ENCODE data around the gene SETD1A. TPM values are rescaled to one million over a fixed set of nuclear protein-coding genes. Genes with fewer than 3 reads are reported as not detected.

Gene SETD1A
- total and polyA plus RNA-seq, 7 experiments from 2014 or later, result 1.3 to 47.2 (median 32.9) TPM

- intact Hi-C loops (cut with micrococcal nuclease), result loop anchor here (1.0 to 10.0 kb wide), 17 partner anchors 8 to 918 kb away; partner anchors contain the start of genes FBXL19 (in 2 of the 2), KAT8 (in 2 of the 2), STX4 (in 2 of the 2) and ZNF646 (in 2 of the 2)
- peak overlapping the region; percentile 100 for H3K4me3 ChIP-seq (ENCODE audit: low read length)
- Mint-ChIP-seq H3K9me3 (no peaks in the 10 kb centered on the region), H3K36me3 (peaks cover 6 to 18% (median 12%) of the 10 kb centered on the region in 5 donors), H3K27me3 (peaks cover 0 to 3% (median 0%) of the 10 kb centered on the region in 5 donors), H3K4me1 (peaks cover 23 to 46% (median 30%) of the 10 kb centered on the region in 7 donors), H3K4me3 (peak overlapping the region; percentile 81 to 97 (median 96)), H3K27ac (peak overlapping the region; percentile 97 to 100 (median 98))
- H3K9me3 ChIP-seq (ENCODE audit: control insufficient read depth in 2 of 3, low read length in 3 of 3), result no peaks in the 10 kb centered on the region
- ATAC-seq (peak; percentile 75), DNase-seq (peak; percentile 60 to 91 (median 75))
- H3K36me3 ChIP-seq (ENCODE audit: control insufficient read depth in 2 of 3, insufficient read depth in 3 of 3, low read length in 3 of 3), result peaks cover 6 to 29% (median 13%) of the 10 kb centered on the region in 3 experiments
- no peaks in the 10 kb centered on the region for H3K27me3 ChIP-seq (ENCODE audit: control insufficient read depth in 2 of 2, insufficient read depth in 2 of 2, low read length in 2 of 2)
- H3K4me1 ChIP-seq (ENCODE audit: control insufficient read depth in 2 of 2, insufficient read depth in 2 of 2, low read length in 2 of 2), result peaks cover 16 to 22% of the 10 kb centered on the region in 2 donors
- ChIA-PET POLR2A (interaction anchor here (0.7 to 2.1 kb wide), 9 partner anchors 28 to 520 kb away, joined by 3 to 7 read pairs (median 4); partner anchors contain the start of genes HSD3B7, KAT8, VKORC1 and ZNF646), CTCF (interaction anchor here (1.0 to 1.1 kb wide), 2 partner anchors 113 to 917 kb away, joined by 3 to 5 read pairs; partner anchors contain the start of gene ZNF267)
- H3K27ac ChIP-seq (ENCODE audit: low read depth, low read length), result peak overlapping the region; percentile 93
Measured at GRCh38 chr16:30956601-30957455, 726 bp upstream of the SETD1A start.

GRCh38 chr16:30958175-30959079 lies 873 bp downstream of the SETD1A start:
- intact Hi-C loops (cut with micrococcal nuclease), result loop anchor here (5.0 to 10.0 kb wide), 2 partner anchors 39 to 916 kb away; partner anchors contain the start of gene ZNF267 (in 1 of the 2)
- H3K36me3 ChIP-seq (ENCODE audit: control insufficient read depth in 2 of 3, insufficient read depth in 3 of 3, low read length in 3 of 3), result peaks cover 12 to 45% (median 13%) of the 10 kb centered on the region in 3 experiments
- Mint-ChIP-seq H3K9me3 (no peaks in the 10 kb centered on the region), H3K27me3 (peaks cover 0 to 3% (median 0%) of the 10 kb centered on the region in 5 donors), H3K4me1 (peaks cover 23 to 44% (median 32%) of the 10 kb centered on the region in 7 donors), H3K36me3 (peaks cover 13 to 28% (median 19%) of the 10 kb centered on the region in 5 donors), H3K27ac (peak overlapping the region; percentile 87 to 97 (median 91)), H3K4me3 (peak overlapping the region; percentile 81 to 96 (median 90))
- DNase-seq (peak in 1 of 9 donors; percentile 70), ATAC-seq (peak; percentile 40)
- peak overlapping the region; percentile 93 for H3K27ac ChIP-seq (ENCODE audit: low read depth, low read length)
- H3K4me3 ChIP-seq (ENCODE audit: low read length), result peak overlapping the region; percentile 32
- H3K27me3 ChIP-seq (ENCODE audit: control insufficient read depth in 2 of 2, insufficient read depth in 2 of 2, low read length in 2 of 2), result no peaks in the 10 kb centered on the region
- ChIA-PET CTCF (interaction anchor here (1.0 to 1.1 kb wide), 2 partner anchors 114 to 502 kb away, joined by 3 to 5 read pairs; no protein-coding TSS in a partner anchor), POLR2A (interaction anchor here (0.6 to 2.1 kb wide), 8 partner anchors 20 to 159 kb away, joined by 3 to 7 read pairs (median 4); partner anchors contain the start of genes HSD3B7, KAT8, STX4 and VKORC1)
- H3K4me1 ChIP-seq (ENCODE audit: control insufficient read depth in 2 of 2, insufficient read depth in 2 of 2, low read length in 2 of 2), result peaks cover 16 to 22% of the 10 kb centered on the region in 2 donors
- no peaks in the 10 kb centered on the region for H3K9me3 ChIP-seq (ENCODE audit: control insufficient read depth in 2 of 3, low read length in 3 of 3)

GRCh38 chr16:30961384-30961783 lies 3.8 kb downstream of the SETD1A start:
- Mint-ChIP-seq H3K36me3 (peaks cover 14 to 45% (median 24%) of the 10 kb centered on the region in 5 donors), H3K4me3 (no peak overlapping the region), H3K9me3 (no peaks in the 10 kb centered on the region), H3K4me1 (peaks cover 23 to 37% (median 31%) of the 10 kb centered on the region in 7 donors), H3K27me3 (peaks cover 0 to 3% (median 0%) of the 10 kb centered on the region in 5 donors), H3K27ac (peak overlapping the region in 2 of 9 donors; percentile 15 to 38)
- H3K9me3 ChIP-seq (ENCODE audit: control insufficient read depth in 2 of 3, low read length in 3 of 3), result no peaks in the 10 kb centered on the region
- peaks cover 12 to 75% (median 16%) of the 10 kb centered on the region in 3 experiments for H3K36me3 ChIP-seq (ENCODE audit: control insufficient read depth in 2 of 3, insufficient read depth in 3 of 3, low read length in 3 of 3)
- ChIA-PET CTCF (no interaction called here), POLR2A (interaction anchor here (0.6 to 1.0 kb wide), 2 partner anchors 73 to 216 kb away, joined by 3 read pairs; no protein-coding TSS in a partner anchor)
- no peak for ATAC-seq
- no peak overlapping the region for H3K27ac ChIP-seq (ENCODE audit: low read depth, low read length)
- intact Hi-C loops (cut with micrococcal nuclease), result no loop called here
- H3K4me3 ChIP-seq (ENCODE audit: low read length), result no peak overlapping the region
- H3K27me3 ChIP-seq (ENCODE audit: control insufficient read depth in 2 of 2, insufficient read depth in 2 of 2, low read length in 2 of 2), result no peaks in the 10 kb centered on the region
- peaks cover 16 to 20% of the 10 kb centered on the region in 2 donors for H3K4me1 ChIP-seq (ENCODE audit: control insufficient read depth in 2 of 2, insufficient read depth in 2 of 2, low read length in 2 of 2)
- no peak for DNase-seq

DNA sequence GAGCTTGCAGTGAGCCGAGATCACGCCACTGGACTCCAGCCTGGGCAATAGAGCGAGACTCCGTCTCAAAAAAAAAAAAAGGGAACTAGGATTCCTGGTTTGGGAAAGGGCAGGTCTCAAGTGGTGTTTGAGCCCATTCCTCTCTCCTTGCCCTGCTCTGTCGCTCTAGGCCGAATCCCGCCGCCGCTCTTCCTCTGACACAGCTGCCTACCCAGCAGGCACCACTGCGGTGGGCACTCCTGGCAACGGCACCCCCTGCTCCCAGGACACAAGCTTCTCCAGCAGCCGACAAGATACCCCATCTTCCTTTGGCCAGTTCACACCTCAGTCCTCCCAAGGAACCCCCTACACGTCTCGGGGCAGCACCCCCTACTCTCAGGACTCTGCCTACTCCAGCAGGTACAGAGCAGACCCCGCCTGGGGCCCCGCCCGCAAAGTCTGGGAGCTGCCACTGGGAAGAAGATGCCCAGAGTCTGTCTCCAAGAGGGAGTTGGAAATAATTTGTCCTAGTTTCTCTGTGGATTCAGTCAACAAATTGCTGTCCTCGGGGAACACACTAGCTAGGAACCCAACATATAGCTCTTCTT lies 6.5 kb downstream of the SETD1A start:
- H3K4me1 Mint-ChIP-seq, result peaks cover 14 to 27% (median 22%) of the 10 kb centered on the region in 7 donors
- H3K36me3 Mint-ChIP-seq, result peaks cover 15 to 60% (median 32%) of the 10 kb centered on the region in 5 donors
- Histone ChIP-seq H3K27ac (ENCODE audit: low read depth, low read length) (no peak overlapping the region), H3K27me3 (ENCODE audit: control insufficient read depth in 2 of 2, insufficient read depth in 2 of 2, low read length in 2 of 2) (no peaks in the 10 kb centered on the region), H3K4me3 (ENCODE audit: low read length) (no peak overlapping the region), H3K9me3 (ENCODE audit: control insufficient read depth in 2 of 3, low read length in 3 of 3) (no peaks in the 10 kb centered on the region), H3K36me3 (ENCODE audit: control insufficient read depth in 2 of 3, insufficient read depth in 3 of 3, low read length in 3 of 3) (peaks cover 12 to 95% (median 23%) of the 10 kb centered on the region in 3 experiments), H3K4me1 (ENCODE audit: control insufficient read depth in 2 of 2, insufficient read depth in 2 of 2, low read length in 2 of 2) (peaks cover 3 to 6% of the 10 kb centered on the region in 2 donors)
- CTCF ChIA-PET, result no interaction called here
- peak; percentile 20 for ATAC-seq
- DNase-seq, result no peak
- H3K4me3 Mint-ChIP-seq, result peak overlapping the region in 1 of 10 donors; percentile 26
- H3K27ac Mint-ChIP-seq, result no peak overlapping the region
- intact Hi-C loops (cut with micrococcal nuclease), result no loop called here
- H3K27me3 Mint-ChIP-seq, result no peaks in the 10 kb centered on the region
- POLR2A ChIA-PET, result interaction anchor here (0.9 kb wide), 1 partner anchor 155 kb away, joined by 8 read pairs; no protein-coding TSS in a partner anchor
- no peaks in the 10 kb centered on the region for H3K9me3 Mint-ChIP-seq

DNA sequence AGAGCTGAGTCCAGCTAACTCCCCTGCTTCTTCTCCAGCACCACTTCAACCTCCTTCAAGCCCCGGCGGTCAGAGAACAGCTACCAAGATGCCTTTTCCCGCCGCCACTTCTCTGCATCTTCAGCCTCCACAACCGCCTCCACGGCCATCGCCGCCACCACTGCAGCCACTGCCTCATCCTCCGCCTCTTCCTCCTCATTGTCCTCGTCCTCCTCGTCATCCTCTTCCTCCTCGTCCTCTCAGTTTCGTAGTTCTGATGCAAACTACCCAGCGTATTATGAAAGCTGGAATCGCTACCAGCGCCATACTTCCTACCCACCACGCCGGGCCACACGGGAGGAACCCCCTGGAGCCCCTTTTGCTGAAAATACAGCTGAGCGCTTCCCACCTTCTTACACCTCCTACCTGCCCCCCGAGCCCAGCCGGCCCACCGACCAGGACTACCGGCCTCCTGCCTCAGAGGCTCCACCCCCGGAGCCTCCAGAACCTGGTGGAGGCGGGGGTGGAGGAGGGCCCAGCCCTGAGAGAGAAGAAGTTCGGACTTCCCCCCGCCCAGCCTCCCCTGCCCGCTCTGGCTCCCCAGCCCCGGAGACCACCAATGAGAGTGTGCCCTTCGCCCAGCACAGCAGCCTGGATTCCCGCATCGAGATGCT lies 7.1 kb downstream of the SETD1A start:
- Mint-ChIP-seq H3K27ac (peak overlapping the region in 1 of 9 donors; percentile 51), H3K36me3 (peaks cover 17 to 64% (median 29%) of the 10 kb centered on the region in 5 donors), H3K27me3 (no peaks in the 10 kb centered on the region), H3K9me3 (no peaks in the 10 kb centered on the region), H3K4me1 (peaks cover 7 to 20% (median 16%) of the 10 kb centered on the region in 7 donors), H3K4me3 (no peak overlapping the region)
- CTCF ChIA-PET, result no interaction called here
- intact Hi-C loops (cut with micrococcal nuclease), result no loop called here
- DNase-seq, result no peak
- Histone ChIP-seq H3K27me3 (ENCODE audit: control insufficient read depth in 2 of 2, insufficient read depth in 2 of 2, low read length in 2 of 2) (no peaks in the 10 kb centered on the region), H3K9me3 (ENCODE audit: control insufficient read depth in 2 of 3, low read length in 3 of 3) (no peaks in the 10 kb centered on the region), H3K36me3 (ENCODE audit: control insufficient read depth in 2 of 3, insufficient read depth in 3 of 3, low read length in 3 of 3) (peaks cover 17 to 95% (median 23%) of the 10 kb centered on the region in 3 experiments), H3K4me1 (ENCODE audit: control insufficient read depth in 2 of 2, insufficient read depth in 2 of 2, low read length in 2 of 2) (no peaks in the 10 kb centered on the region), H3K4me3 (ENCODE audit: low read length) (no peak overlapping the region), H3K27ac (ENCODE audit: low read depth, low read length) (no peak overlapping the region)
- ATAC-seq, result no peak
- POLR2A ChIA-PET, result no interaction called here
